ENCODE data around the gene MYLK2.

DNA sequence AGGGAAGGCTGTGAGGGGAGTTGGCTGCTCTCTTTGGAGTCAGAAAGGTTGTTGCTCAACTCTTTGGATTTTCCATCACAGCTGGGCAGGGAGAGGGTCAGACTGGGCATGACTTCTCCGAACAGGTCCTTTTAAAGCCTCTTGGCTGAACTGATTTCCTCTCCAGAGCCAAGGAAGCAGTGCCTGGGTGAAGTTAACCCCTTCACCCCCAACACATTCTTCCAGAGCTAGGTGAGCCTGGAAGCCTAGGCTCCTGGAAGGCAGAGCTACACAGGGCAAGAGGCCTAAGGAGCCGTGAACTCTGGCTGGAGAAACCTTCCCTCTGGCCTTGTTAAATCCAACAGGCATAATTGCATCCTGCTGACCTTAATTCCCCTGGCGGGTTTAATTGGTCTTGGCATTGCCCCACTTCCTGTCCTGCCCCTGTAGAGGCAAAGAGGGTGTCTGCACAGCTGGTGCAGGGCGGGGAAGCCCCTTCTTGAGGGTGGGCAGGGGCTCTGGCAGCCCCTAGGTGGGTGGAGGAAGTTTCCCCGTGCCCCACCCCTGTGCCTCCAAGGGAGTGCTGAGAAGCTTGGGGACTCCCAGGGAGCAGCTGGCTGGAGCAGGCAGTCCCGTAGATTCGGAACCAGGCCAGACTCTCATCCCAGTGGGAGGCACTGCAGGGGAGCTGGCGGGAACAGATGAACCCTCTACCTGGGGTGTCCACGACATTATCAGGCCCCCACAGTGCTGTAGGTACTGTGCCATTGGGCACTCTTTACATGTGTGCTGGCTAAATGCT is 3.6 kb upstream of the MYLK2 start:
- TF ChIP-seq, protein P1, sequence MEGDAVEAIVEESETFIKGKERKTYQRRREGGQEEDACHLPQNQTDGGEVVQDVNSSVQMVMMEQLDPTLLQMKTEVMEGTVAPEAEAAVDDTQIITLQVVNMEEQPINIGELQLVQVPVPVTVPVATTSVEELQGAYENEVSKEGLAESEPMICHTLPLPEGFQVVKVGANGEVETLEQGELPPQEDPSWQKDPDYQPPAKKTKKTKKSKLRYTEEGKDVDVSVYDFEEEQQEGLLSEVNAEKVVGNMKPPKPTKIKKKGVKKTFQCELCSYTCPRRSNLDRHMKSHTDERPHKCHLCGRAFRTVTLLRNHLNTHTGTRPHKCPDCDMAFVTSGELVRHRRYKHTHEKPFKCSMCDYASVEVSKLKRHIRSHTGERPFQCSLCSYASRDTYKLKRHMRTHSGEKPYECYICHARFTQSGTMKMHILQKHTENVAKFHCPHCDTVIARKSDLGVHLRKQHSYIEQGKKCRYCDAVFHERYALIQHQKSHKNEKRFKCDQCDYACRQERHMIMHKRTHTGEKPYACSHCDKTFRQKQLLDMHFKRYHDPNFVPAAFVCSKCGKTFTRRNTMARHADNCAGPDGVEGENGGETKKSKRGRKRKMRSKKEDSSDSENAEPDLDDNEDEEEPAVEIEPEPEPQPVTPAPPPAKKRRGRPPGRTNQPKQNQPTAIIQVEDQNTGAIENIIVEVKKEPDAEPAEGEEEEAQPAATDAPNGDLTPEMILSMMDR (conservative IDR thresholded peaks at IDR 0.05 in 1 of 2, IDR thresholded peaks at IDR 0.05 in 1 of 2; ENCODE audit: low read depth in 1 of 2, low read length in 2 of 2): no peak
- TF ChIP-seq EZH2 (IDR thresholded peaks at IDR 0.05; ENCODE audit: low read length, missing control alignments): no peak
